Mammary epithelial cell (primary cell): ENCODE measurements around the gene DNAH1.

Source experiments
- CTCF ChIP-seq, 2 donors: IDR thresholded peaks in 1 of 2; conservative IDR thresholded peaks in 1 of 2; 2 replicates each; pipeline ENCODE4 v1.5.1; 2011 to 2012; ENCODE audit warnings: inconsistent platforms in 2 of 2, low read length in 2 of 2, mild to moderate bottlenecking in 2 of 2, control low read depth in 1 of 2, low read depth in 1 of 2; ENCODE audit not compliant: insufficient read depth in 1 of 2; ENCODE audit errors: extremely low read depth in 1 of 2
- EZH2 ChIP-seq: IDR thresholded peaks from 2 replicates; pipeline ENCODE4 v1.6.1; 2012; ENCODE audit warnings: low read length, inconsistent platforms, borderline replicate concordance

- TF ChIP-seq CTCF (conservative IDR thresholded peaks at IDR 0.05 in 1 of 2, IDR thresholded peaks at IDR 0.05 in 1 of 2; ENCODE audit: extremely low read depth in 1 of 2, insufficient read depth in 1 of 2, low read depth in 1 of 2, low read length in 2 of 2) (no peak), EZH2 (no peak)
Observed at GRCh38 chr3:52429031-52429430, 112.9 kb downstream of the DNAH1 start.
